ENCODE results near the gene GET4. TPM values are rescaled to one million over a fixed set of nuclear protein-coding genes. Genes with fewer than 3 reads are reported as not detected.

Gene GET4
- total RNA-seq, 1 experiment from 2014 or later, result 90.9 TPM

- CTCF ChIA-PET, result no interaction called here
- intact Hi-C loops (cut with micrococcal nuclease; ENCODE audit: unreplicated experiment), result no loop called here
- TF ChIP-seq SIN3A (IDR thresholded peaks at IDR 0.05; ENCODE audit: borderline replicate concordance, insufficient read depth, low read depth, low read length) (no peak), REST (IDR thresholded peaks at IDR 0.05; ENCODE audit: insufficient read depth in 1 of 2, low read depth in 2 of 2, low read length in 1 of 2) (no peak), TCF7L2 (IDR thresholded peaks at IDR 0.05; ENCODE audit: low read depth, low read length) (no peak), POLR2AphosphoS5 (IDR thresholded peaks at IDR 0.05; ENCODE audit: low read depth, low read length) (no peak), CTCF (IDR thresholded peaks at IDR 0.05) (no peak)
- no peaks in the 10 kb centered on the region for H3K9me3 ChIP-seq (ENCODE audit: control insufficient read depth, insufficient read depth, low read depth, low read length)
- POLR2A ChIA-PET, result no interaction called here
- H3K4me3 ChIP-seq (ENCODE audit: low read depth in 2 of 2, low read length in 2 of 2), result no peak overlapping the region
- H3K4me1 ChIP-seq (ENCODE audit: control insufficient read depth, insufficient read depth, low read length), result no peaks in the 10 kb centered on the region
- H3K27me3 ChIP-seq (ENCODE audit: control insufficient read depth, insufficient read depth, low read length), result no peaks in the 10 kb centered on the region
- no peak for DNase-seq (ENCODE audit: low read depth, low spot score)
- in situ Hi-C loops (cut with HindIII; ENCODE audit: low pct_unique_long_range_greater_than_20kb, low sequenced_read_pairs), result no loop called here
- ATAC-seq, result no peak
- BruUV-seq (replicated peaks), result no TSS peak
- H3K27ac ChIP-seq (ENCODE audit: low read length), result no peak overlapping the region
- H3K36me3 ChIP-seq (ENCODE audit: control insufficient read depth, insufficient read depth, low read length), result peaks cover 22% of the 10 kb centered on the region
Measured at GRCh38 chr7:859359-860030, 16.9 kb upstream of the GET4 start.

- TF ChIP-seq SIN3A (IDR thresholded peaks at IDR 0.05; ENCODE audit: borderline replicate concordance, insufficient read depth, low read depth, low read length) (no peak), CTCF (IDR thresholded peaks at IDR 0.05) (no peak), POLR2AphosphoS5 (IDR thresholded peaks at IDR 0.05; ENCODE audit: low read depth, low read length) (no peak), TCF7L2 (IDR thresholded peaks at IDR 0.05; ENCODE audit: low read depth, low read length) (no peak), REST (IDR thresholded peaks at IDR 0.05; ENCODE audit: insufficient read depth in 1 of 2, low read depth in 2 of 2, low read length in 1 of 2) (no peak)
- ChIA-PET POLR2A (interaction anchor here (0.6 kb wide), 1 partner anchor 187 kb away, joined by 5 read pairs; no protein-coding TSS in a partner anchor), CTCF (no interaction called here)
- Histone ChIP-seq H3K27ac (ENCODE audit: low read length) (no peak overlapping the region), H3K4me3 (ENCODE audit: low read depth in 2 of 2, low read length in 2 of 2) (no peak overlapping the region), H3K36me3 (ENCODE audit: control insufficient read depth, insufficient read depth, low read length) (peaks cover 22% of the 10 kb centered on the region), H3K27me3 (ENCODE audit: control insufficient read depth, insufficient read depth, low read length) (no peaks in the 10 kb centered on the region), H3K4me1 (ENCODE audit: control insufficient read depth, insufficient read depth, low read length) (no peaks in the 10 kb centered on the region), H3K9me3 (ENCODE audit: control insufficient read depth, insufficient read depth, low read depth, low read length) (no peaks in the 10 kb centered on the region)
- DNase-seq (ENCODE audit: low read depth, low spot score), result no peak
- no peak for ATAC-seq
- no TSS peak for BruUV-seq (replicated peaks)
- in situ Hi-C loops (cut with HindIII; ENCODE audit: low pct_unique_long_range_greater_than_20kb, low sequenced_read_pairs) (no loop called here), intact Hi-C loops (cut with micrococcal nuclease; ENCODE audit: unreplicated experiment) (no loop called here)
Measured at GRCh38 chr7:860149-860548, 16.2 kb upstream of the GET4 start.

Measured in Panc1 (cell line).